Measurements from ENCODE around the gene CTTNBP2. TPM values are rescaled to one million over a fixed set of nuclear protein-coding genes. Genes with fewer than 3 reads are reported as not detected.
A peak's percentile ranks its signal among the peaks of the same experiment; 100 is the strongest.

Gene CTTNBP2
- total RNA-seq, 2 donors from 2014 or later: 5.2 to 6.5 TPM

DNA sequence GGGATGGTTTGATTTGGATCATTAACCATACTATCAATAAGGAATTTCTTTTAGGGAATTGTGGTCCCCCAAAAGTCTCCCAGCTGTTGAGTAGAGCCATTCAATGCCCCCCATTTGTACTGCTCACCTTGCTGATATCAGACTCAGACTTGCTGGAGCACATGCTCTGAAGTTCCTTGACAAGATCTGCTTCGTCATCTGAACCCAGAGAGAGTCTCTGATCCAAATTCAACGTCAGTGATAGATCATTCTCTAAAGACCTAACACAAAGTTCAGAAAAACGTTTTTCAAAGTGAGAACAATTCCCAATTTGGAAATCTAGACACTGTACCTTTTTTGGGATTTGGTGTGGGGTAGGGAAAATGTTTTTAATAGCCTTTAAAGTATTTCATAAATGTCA, 153.9 kb downstream of the CTTNBP2 start:
- Histone ChIP-seq H3K4me1 (ENCODE audit: control insufficient read depth, insufficient read depth, low read length) (peaks cover 7% of the 10 kb centered on the region), H3K4me3 (ENCODE audit: low read length) (no peak overlapping the region), H3K9ac (ENCODE audit: extremely low read depth, low read length, poor library complexity, severe bottlenecking) (no peak overlapping the region), H3K27ac (ENCODE audit: low read depth, low read length) (no peak overlapping the region), H3K36me3 (ENCODE audit: control insufficient read depth, insufficient read depth, low read length) (no peaks in the 10 kb centered on the region), H3K27me3 (ENCODE audit: control insufficient read depth, insufficient read depth, low read length, poor library complexity, severe bottlenecking) (no peaks in the 10 kb centered on the region), H3K9me3 (ENCODE audit: control insufficient read depth, low read length) (no peaks in the 10 kb centered on the region)
- Mint-ChIP-seq H3K4me3 (no peak overlapping the region), H3K4me1 (peaks cover 14% of the 10 kb centered on the region), H3K36me3 (ENCODE audit: low read depth) (no peaks in the 10 kb centered on the region), H3K27me3 (ENCODE audit: insufficient read depth) (no peaks in the 10 kb centered on the region), H3K27ac (no peak overlapping the region), H3K9me3 (no peaks in the 10 kb centered on the region)
- DNase-seq: no peak
- 86 to 100% methylated on average over 2 to 3 of the region's 3 CpGs for WGBS, 2 experiments (ENCODE audit: insufficient coverage in 1 of 2, insufficient read length in 1 of 2)
- TF ChIP-seq CTCF (conservative IDR thresholded peaks at IDR 0.05): no peak

DNA sequence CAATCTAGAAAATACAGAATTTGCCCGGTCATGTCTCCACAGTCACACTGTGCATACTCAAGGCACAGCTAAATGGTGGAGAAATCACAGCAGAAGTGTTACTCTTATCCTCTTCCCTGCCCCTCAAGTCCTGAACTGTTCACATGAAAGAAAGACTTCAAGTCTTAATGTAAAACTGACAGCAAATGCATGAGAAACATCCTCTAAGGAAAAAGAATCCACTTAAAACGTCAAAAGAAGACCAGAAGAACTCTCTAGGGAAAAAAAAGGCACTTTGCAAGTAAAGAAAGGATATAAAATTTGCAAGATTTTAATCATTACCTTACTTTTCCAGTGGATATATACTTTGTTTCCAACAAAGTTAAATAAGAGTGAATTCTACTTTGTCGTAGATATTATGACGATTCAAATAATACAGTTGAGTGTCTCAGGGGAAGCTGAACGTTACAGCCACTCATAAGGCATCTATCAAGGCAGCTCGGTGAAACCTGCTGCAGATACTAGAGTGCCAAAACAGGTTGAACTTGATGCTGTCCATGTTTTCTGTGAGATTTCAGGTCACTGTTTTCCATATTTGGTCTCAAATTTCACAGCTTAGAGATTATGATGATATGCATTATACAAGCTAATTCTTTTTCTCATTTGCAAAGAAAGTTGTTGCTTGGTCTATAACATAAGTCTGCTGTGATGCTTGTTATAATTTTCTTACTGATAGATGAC, 155.0 kb downstream of the CTTNBP2 start:
- H3K27ac Mint-ChIP-seq: peak overlapping the region; percentile 53
- H3K4me3 ChIP-seq (ENCODE audit: low read length): no peak overlapping the region
- no peak overlapping the region for H3K4me3 Mint-ChIP-seq
- no peak overlapping the region for H3K27ac ChIP-seq (ENCODE audit: low read depth, low read length)
- H3K4me1 Mint-ChIP-seq: peaks cover 14% of the 10 kb centered on the region
- no peaks in the 10 kb centered on the region for H3K9me3 Mint-ChIP-seq
- no peak overlapping the region for H3K9ac ChIP-seq (ENCODE audit: extremely low read depth, low read length, poor library complexity, severe bottlenecking)
- no peak for TF ChIP-seq CTCF (conservative IDR thresholded peaks at IDR 0.05)
- no peaks in the 10 kb centered on the region for H3K9me3 ChIP-seq (ENCODE audit: control insufficient read depth, low read length)
- no peaks in the 10 kb centered on the region for H3K36me3 Mint-ChIP-seq (ENCODE audit: low read depth)
- peaks cover 7% of the 10 kb centered on the region for H3K4me1 ChIP-seq (ENCODE audit: control insufficient read depth, insufficient read depth, low read length)
- H3K36me3 ChIP-seq (ENCODE audit: control insufficient read depth, insufficient read depth, low read length): no peaks in the 10 kb centered on the region
- no peaks in the 10 kb centered on the region for H3K27me3 ChIP-seq (ENCODE audit: control insufficient read depth, insufficient read depth, low read length, poor library complexity, severe bottlenecking)
- WGBS, 2 experiments (ENCODE audit: insufficient coverage in 1 of 2, insufficient read length in 1 of 2): 91% methylated on average over 5 to 6 of the region's 6 CpGs
- no peak for DNase-seq
- H3K27me3 Mint-ChIP-seq (ENCODE audit: insufficient read depth): no peaks in the 10 kb centered on the region

- Histone ChIP-seq H3K9me3 (ENCODE audit: control insufficient read depth, low read length) (no peaks in the 10 kb centered on the region), H3K4me3 (ENCODE audit: low read length) (no peak overlapping the region), H3K27me3 (ENCODE audit: control insufficient read depth, insufficient read depth, low read length, poor library complexity, severe bottlenecking) (no peaks in the 10 kb centered on the region), H3K27ac (ENCODE audit: low read depth, low read length) (no peak overlapping the region), H3K36me3 (ENCODE audit: control insufficient read depth, insufficient read depth, low read length) (no peaks in the 10 kb centered on the region), H3K9ac (ENCODE audit: extremely low read depth, low read length, poor library complexity, severe bottlenecking) (no peak overlapping the region), H3K4me1 (ENCODE audit: control insufficient read depth, insufficient read depth, low read length) (peaks cover 7% of the 10 kb centered on the region)
- WGBS, 2 experiments (ENCODE audit: insufficient coverage in 1 of 2, insufficient read length in 1 of 2): 95 to 100% methylated on average over 1 to 2 of the region's 2 CpGs
- H3K36me3 Mint-ChIP-seq (ENCODE audit: low read depth): no peaks in the 10 kb centered on the region
- DNase-seq: no peak
- H3K27ac Mint-ChIP-seq: no peak overlapping the region
- TF ChIP-seq CTCF (conservative IDR thresholded peaks at IDR 0.05): no peak
- no peaks in the 10 kb centered on the region for H3K27me3 Mint-ChIP-seq (ENCODE audit: insufficient read depth)
- H3K4me1 Mint-ChIP-seq: peaks cover 14% of the 10 kb centered on the region
- no peaks in the 10 kb centered on the region for H3K9me3 Mint-ChIP-seq
- no peak overlapping the region for H3K4me3 Mint-ChIP-seq
Measured at GRCh38 chr7:117717357-117717756, 155.9 kb downstream of the CTTNBP2 start.
